ENCODE measurements around the gene EHD2. TPM values are rescaled to one million over a fixed set of nuclear protein-coding genes. Genes with fewer than 3 reads are reported as not detected.

EHD2 gene
- polyA plus RNA-seq, 3 donors, result 26.1 to 42.0 (median 34.8) TPM

GRCh38 chr19:47686679-47687450, 26.4 kb upstream of the EHD2 start:
- no peak for DNase-seq

- no peak for DNase-seq
Observed at GRCh38 chr19:47687906-47688305, 25.3 kb upstream of the EHD2 start.

GRCh38 chr19:47691090-47691489, 22.1 kb upstream of the EHD2 start:
- DNase-seq, result no peak

DNA sequence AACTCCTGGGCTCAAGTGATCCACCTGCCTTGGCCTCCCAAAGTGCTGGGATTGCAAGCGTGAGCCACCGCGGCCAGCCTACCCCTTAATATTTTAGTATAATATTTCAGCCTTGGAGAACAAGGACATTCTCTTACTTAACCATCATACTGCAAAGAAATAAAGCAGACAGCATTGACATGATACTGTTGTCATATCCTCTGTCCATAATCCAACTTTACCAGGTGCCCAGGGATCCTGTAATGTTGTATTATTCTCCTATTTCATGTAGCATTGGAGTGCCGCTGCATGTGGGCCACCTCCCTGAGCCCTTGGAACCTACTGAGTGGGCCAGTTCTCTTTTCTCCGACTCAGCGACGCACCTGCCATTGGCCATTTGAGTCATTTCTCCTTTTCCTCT, 21.4 kb upstream of the EHD2 start:
- no peak for DNase-seq

- DNase-seq, result no peak
Observed at GRCh38 chr19:47693489-47693888, 19.7 kb upstream of the EHD2 start.

- DNase-seq, result no peak
Observed at GRCh38 chr19:47693903-47694302, 19.3 kb upstream of the EHD2 start.

- no peak for DNase-seq
Observed at GRCh38 chr19:47694466-47695273, 18.6 kb upstream of the EHD2 start.

DNA sequence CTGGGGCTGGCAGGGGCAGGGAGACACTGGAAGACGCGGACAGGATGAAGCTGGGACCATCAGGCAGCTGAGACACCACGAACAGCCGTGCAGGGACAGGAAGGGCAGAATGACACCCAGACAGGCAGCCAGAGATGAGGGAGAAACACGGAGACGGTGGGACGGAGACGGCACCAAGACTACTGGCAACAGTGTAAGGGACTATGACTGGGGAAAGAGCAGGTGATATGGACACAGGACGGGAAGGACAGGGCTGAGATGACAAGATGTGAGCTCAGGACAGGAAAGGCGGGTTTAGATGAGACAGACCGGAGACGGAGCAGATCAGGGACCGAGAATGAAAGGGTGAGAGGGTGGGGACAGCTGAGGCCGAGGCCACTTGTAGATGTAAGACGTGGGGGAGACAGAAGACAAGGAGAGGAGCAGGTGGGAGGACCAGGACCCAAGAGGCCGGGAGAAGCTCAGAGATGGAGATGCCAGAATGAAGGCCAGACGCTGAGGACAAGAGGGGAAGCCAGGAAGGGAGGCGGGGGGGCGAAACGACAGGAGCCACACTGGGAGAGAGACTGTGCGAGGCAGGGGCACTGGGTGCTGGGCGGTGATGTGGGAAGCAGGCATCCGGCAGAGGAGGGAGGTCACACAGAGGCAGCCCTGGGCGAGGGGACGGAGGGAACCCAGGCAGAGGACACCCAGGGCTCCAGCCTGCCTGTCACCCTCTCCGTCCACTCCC, 17.5 kb upstream of the EHD2 start:
- no peak for DNase-seq

DNA sequence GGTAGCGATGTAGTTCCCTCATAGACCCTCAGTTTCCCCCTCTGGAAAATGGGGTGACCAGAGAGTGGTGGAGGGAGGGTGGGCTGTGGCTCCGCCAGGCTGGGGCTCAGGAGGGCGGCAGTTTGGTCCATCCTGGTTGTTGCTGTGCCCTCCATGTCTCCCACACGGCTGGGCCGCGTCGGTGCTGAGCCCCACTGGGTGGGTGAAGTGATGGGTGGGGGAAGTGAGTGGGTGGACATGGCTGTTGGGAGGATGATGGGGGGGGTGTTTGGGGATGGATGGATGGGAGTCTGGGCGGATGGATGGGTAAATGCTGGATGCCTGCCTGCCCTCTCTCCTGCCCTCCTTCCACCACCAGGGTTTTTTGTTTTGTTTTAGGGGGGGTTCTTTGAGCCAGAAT, 16.6 kb upstream of the EHD2 start:
- no peak for DNase-seq

- peak; percentile 66 for DNase-seq
Observed at GRCh38 chr19:47697863-47698609, 15.2 kb upstream of the EHD2 start.

DNA sequence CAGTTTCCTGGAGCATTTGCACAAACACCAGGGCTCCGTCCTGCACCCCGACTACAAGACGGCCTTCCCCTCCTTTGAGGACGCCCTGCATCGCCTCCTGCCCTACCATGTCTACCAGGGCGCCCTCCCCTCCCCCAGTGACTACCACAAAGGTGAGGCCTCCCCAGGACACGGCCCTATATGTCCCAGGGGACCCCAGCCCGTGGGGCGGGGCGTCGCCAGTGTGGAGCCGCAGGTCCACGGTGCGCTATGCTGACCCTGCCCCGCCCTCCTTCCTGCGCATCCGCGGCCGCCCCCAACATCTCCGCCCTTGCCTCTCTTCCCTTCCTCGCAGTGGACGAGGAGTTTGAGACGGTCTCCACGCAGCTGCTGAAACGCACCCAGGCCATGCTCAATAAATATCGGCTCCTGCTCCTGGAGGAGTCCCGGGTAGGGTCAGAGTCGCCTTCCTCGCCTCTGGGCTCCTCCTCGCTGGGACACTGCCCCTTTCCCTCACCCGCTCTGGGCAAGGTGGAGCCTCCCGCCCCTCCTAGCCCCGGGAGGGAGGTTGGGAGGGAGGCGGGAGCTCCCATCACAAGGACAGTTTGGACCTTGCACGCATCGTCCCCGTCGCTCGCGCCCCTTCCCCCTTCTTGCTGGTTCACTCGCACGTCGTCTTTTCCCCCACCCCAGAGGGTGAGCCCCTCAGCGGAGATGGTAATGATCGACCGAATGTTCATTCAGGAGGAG, 14.4 kb upstream of the EHD2 start:
- no peak for DNase-seq

DNA sequence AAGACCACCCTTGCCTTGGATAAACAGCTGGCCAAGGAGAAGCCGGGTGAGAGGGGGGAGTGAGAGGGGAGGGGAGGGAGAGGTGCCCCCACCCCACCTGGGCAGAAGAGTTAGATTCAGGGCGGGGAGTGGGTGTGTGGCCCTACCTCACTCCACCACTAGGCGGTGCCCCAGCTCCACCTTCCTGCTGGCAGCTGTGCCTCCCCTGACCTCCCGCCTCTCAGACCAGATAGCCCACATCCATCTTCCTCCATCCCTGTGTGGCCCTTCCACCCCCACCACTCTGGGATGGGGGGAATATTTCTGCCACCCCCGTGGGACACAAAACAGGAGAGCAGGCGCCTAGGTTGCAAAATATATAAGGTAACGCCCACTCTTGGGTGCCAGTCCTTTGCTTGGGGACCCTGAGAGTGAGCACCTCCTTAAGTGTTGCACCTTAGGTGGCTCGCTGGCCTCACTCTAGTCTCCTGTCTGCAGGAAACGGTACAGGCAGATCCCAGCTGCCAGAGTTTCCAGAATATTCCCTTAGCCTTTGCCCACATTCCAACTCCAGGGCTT, 13.8 kb upstream of the EHD2 start:
- DNase-seq, result no peak

- no peak for DNase-seq
Observed at GRCh38 chr19:47700934-47701716, 12.1 kb upstream of the EHD2 start.

- DNase-seq, result no peak
Observed at GRCh38 chr19:47701717-47702552, 11.3 kb upstream of the EHD2 start.

GRCh38 chr19:47702671-47703070, 10.6 kb upstream of the EHD2 start:
- DNase-seq, result no peak

GRCh38 chr19:47703301-47703700, 9.9 kb upstream of the EHD2 start:
- DNase-seq, result no peak

GRCh38 chr19:47704024-47704423, 9.2 kb upstream of the EHD2 start:
- DNase-seq, result no peak

DNA sequence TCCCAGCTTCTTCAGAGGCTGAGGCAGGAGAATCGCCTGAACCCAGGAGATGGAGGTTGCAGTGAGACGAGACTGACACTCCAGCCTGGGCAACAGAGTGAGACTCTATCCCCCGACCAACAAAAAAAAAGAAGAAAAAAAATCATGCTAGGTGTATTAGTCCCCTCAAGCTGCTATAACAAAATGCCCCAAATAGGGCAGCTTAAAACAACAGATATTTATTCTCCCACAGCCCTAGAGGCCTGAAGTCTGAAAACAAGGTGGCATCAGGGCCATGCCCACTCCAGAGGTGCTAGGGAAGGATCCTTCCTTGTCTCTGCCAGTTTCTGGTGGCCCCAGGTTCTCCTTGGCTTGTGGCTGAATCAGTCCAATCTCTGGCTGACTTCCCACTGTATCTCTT, 8.6 kb upstream of the EHD2 start:
- DNase-seq, result no peak

All from renal pelvis (tissue), 4 donors.